NCI-H2107 treated with DMSO at 0.1 percent for 48 hours (cell line): ENCODE measurements around the gene KLHL26.

Experiments used
- DNase-seq: peaks from one replicate; lab custom pipeline; 2025; ENCODE audit not compliant: unreplicated experiment; lab: John Stamatoyannopoulos, UW

Gene KLHL26

DNA sequence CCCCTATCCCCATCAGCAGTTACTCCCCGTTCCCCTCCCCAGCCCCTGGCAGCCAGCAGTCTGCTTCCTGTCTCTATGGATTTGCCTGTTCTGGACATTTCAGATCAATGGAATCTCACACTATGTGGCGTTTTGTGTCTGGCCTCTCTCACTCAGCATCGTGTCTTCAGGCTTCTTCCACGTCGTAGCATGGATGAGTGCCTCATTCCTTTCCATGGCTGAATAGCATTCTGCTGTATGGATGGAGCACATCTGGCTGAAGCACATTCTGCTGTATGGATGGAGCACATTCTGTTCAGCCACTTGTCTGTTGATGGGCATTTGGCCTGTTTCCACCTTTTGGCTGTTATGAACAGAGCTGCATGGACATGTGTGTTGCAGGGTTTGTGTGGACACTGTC is 76.2 kb downstream of the KLHL26 start:
- no peak for DNase-seq

DNA sequence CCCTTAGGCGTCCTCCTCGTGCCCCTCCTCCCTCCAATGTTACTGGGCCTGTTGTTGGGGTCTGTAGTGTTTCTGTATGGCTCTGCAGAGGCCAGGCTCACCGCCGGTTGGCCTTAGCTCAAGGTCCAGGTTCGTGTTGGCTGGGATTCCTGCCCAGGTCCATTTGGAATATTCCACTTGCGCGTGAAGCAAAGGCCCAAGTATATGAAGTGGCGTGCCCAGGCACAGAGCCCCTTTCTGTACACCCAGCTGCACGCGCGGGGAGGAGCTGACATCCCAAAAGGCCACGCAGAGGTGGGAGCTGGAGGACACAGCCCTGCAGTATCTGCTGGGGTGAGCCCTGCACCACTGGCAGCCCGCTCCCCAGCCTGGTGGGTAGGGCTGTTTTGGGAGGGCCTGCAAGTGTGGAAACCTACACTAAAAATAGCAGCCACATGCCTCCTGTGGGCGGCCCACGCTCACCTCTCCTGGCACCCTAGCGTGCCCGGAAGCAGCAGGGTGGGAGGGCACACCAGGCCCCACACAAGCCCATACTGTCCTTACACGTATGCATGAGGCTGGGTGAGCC is 76.8 kb downstream of the KLHL26 start:
- no peak for DNase-seq

DNA sequence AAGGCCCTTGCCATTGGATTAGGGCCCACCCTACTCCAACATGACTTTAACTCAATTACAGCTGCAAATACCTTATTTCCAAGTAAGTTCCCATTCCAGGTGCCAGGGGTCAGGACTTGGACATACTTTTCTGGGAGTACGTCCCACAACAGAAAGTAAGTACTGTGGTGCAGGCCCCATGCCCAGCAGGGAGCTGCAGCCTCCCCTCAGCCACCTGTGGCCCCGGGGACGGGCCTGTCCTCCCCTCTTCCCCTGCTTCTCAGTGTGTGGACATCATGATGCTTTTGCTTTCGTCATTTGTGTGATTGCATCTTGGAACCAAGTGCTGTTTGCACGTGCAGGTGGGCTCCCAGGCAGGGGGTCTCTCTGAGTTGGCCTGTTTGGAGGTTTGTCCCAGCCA is 78.6 kb downstream of the KLHL26 start:
- no peak for DNase-seq

DNA sequence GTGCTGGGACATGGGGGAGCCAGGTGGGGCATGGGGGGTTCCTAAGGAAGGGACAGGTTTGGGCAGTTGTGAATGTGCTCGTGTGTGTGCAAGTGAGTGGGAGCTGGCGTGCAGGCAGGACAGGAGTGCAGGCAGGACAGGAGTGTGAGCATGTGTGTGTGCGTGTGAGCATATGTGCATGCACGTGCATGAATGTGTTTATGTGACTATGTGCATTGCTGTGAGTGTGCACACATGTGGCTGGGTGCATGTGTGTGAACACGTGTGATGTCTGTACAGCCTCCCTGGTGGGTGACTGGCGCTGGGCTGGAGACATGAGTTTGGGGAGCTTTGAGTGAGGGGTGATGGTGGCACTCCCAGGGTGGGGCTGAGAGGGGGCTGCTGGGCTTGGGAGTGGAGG is 80.0 kb downstream of the KLHL26 start:
- no peak for DNase-seq

DNA sequence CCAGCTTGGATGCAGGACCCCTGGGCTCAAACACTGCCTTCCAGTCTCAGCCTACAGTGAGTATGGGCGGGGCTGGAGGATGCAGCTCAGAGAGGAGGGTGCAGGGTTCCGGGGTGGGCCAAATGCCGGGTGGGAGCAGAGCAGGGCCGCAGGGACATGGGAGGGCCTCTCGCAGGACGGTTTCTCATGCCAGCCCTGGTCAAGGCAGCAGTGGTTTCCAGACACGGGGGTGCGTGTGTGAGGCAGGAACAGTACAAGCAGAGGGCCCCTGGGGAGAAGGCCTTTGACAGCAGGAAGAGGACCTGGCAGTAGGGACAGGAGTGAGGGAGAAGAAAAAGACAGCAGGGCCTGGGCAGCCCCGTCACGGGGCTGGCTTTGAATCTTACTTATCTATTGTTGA is 80.8 kb downstream of the KLHL26 start:
- no peak for DNase-seq

DNA sequence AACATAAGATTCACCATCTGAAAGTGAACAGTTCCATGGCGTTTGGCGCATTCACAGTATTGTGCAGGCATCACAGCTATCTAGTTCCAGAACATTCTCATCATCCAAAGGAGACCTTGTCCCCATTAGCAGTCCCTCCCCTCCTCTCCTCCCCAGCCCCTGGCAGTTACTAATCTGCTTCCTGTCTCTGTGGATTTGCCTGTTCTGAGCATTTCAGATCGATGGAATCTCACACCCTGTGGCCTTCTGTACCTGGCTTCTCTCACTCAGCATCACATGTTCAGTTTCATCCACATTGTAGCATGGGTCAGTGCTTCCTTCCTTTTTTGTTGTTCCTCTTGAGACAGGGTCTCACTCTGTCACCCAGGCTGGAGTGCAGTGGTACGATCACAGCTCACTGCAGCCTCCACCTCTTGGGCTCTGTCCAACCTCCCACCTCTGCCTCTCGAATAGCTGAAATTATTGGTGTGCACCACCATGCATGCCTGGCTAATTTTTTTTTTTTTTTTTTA is 81.2 kb downstream of the KLHL26 start:
- DNase-seq, result no peak

DNA sequence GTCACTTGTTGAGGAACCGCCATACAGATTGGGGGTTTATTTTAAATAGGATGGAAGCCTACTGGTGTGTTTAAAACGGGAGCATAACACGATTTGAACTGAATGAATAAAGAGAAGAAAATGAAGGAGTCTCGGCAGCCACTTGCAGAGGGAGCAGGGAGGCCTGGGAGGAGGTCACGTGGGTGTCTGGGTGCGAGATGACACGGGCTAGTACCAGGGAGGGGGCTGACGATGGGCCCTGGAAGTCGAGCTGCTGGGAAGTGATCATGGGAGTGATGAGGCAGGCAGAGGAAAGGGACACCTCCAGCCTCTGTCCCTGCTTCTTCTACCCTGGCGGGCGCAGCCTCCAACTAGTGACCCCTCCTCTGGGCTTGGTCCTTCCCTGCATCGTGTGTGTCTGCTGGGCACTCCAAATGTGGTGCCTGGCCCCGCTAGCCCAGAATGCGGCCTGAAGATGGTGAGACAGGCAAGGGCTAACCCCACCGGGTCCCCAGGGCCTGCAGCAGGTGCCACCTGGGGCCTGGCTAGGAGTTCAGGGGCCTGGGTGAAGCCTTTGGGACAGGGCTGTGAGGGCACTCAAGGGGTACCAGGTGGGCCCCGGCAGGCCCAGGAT is 82.1 kb downstream of the KLHL26 start:
- no peak for DNase-seq

DNA sequence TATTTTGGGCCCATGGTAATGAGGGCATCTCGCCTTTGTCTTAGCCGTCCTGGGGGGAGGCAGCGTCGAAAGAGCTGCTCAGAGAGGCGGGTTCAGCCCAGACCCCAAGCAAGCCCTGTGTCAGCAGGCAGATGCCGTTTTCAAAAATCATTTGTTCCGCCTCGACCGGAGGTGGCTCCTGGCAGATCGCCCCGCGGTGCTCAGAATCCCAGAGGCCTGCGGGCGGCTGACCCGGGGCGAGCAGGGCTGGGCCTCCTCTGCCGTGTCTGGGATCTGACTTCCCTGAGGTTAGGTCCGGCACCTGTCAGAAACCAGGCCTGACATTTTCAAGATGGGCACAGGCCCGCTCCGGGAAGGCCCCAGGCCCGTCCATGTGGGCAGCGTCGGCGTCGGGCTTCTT is 82.7 kb downstream of the KLHL26 start:
- DNase-seq, result no peak
